OCI-LY7 (cell line): Measurements from ENCODE around the gene GIPC1. TPM values are rescaled to one million over a fixed set of nuclear protein-coding genes. Genes with fewer than 3 reads are reported as not detected.
A peak's percentile ranks its signal among the peaks of the same experiment; 100 is the strongest.

Experiments used
- BruUV-seq: library from RNA; stranded (reverse); fragments of 400-500 nt; replicated peaks from 2 replicates; lab custom pipeline; 2021; lab: Mats Ljungman, UMichigan
- CTCF ChIA-PET: fragments of 300-600 bp; sonication (Branson Sonifier 250); formaldehyde crosslinking; loops from one replicate; lab custom pipeline; 2022; ENCODE audit warnings: antibody characterized with exemption; ENCODE audit not compliant: unreplicated experiment; lab: Charles Lee
- POLR2A ChIA-PET: fragments of 300-600 bp; sonication (Branson Sonifier 250); formaldehyde crosslinking; loops from one replicate; lab custom pipeline; 2022; ENCODE audit warnings: antibody characterized with exemption; lab: Charles Lee
- DNase-seq: peaks from one replicate; pipeline ENCODE4 v3.0.0-alpha.2; 2015; ENCODE audit warnings: low spot score
- H2AFZ ChIP-seq: fragments of 200-600 bp; sonication (generic), shearing (Covaris generic); 2 replicates; pipeline ENCODE4 v1.6.1; 2014; ENCODE audit warnings: mild to moderate bottlenecking, antibody characterized with exemption, low read length, moderate library complexity
- H3K27ac ChIP-seq: fragments of 200-600 bp; sonication (generic); 2 replicates; pipeline ENCODE4 v1.5.1; 2014; ENCODE audit warnings: mixed run types, low read depth, mild to moderate bottlenecking, moderate library complexity, low read length, inconsistent platforms; ENCODE audit not compliant: poor library complexity, severe bottlenecking
- H3K36me3 ChIP-seq: fragments of 200-600 bp; sonication (generic); 2 replicates; pipeline ENCODE4 v1.6.1; 2014; ENCODE audit warnings: mild to moderate bottlenecking, antibody characterized with exemption, low read length, moderate library complexity, mixed read lengths; ENCODE audit not compliant: insufficient read depth
- H3K4me1 ChIP-seq: fragments of 200-600 bp; sonication (generic); 2 replicates; pipeline ENCODE4 v1.5.1; 2014; ENCODE audit warnings: mild to moderate bottlenecking, low read length; ENCODE audit not compliant: insufficient read depth, poor library complexity, severe bottlenecking
- H3K4me2 ChIP-seq: fragments of 200-600 bp; sonication (generic); 2 replicates; pipeline ENCODE4 v1.6.1; 2014; ENCODE audit warnings: mild to moderate bottlenecking, low read length
- H3K4me3 ChIP-seq: fragments of 200-600 bp; sonication (generic); 2 replicates; pipeline ENCODE4 v1.5.1; 2014; ENCODE audit warnings: mild to moderate bottlenecking, low read depth, low read length; ENCODE audit not compliant: poor library complexity, severe bottlenecking
- H3K79me2 ChIP-seq: fragments of 200-600 bp; sonication (generic); 2 replicates; pipeline ENCODE4 v1.6.1; 2016; ENCODE audit warnings: low read depth, mild to moderate bottlenecking, low read length, moderate library complexity, mixed read lengths; ENCODE audit not compliant: insufficient read depth
- H3K9me2 ChIP-seq: fragments of 200-600 bp; sonication (generic); 2 replicates; pipeline ENCODE4 v1.6.1; 2016; ENCODE audit warnings: mild to moderate bottlenecking, low read length, mixed read lengths; ENCODE audit not compliant: insufficient read depth
- H3K9me3 ChIP-seq: fragments of 200-600 bp; sonication (generic); 2 replicates; pipeline ENCODE4 v1.6.1; 2014; ENCODE audit warnings: mild to moderate bottlenecking, mixed run types, low read length, mixed read lengths
- H4K20me1 ChIP-seq: fragments of 200-600 bp; sonication (generic); 2 replicates; pipeline ENCODE4 v1.6.1; 2014; ENCODE audit warnings: mild to moderate bottlenecking, antibody characterized with exemption, low read length, moderate library complexity, mixed read lengths; ENCODE audit not compliant: insufficient read depth
- CTCF ChIP-seq: fragments of 200-600 bp; sonication (generic); conservative IDR thresholded peaks from 2 replicates; pipeline ENCODE4 v1.5.1; 2014; ENCODE audit warnings: mild to moderate bottlenecking, antibody characterized with exemption, low read length, moderate library complexity, mixed read lengths
- EZH2phosphoT487 ChIP-seq: fragments of 200-600 bp; sonication (generic); IDR thresholded peaks from 2 replicates; pipeline ENCODE4 v1.6.1; 2018; ENCODE audit warnings: low read depth, borderline replicate concordance, mild to moderate bottlenecking, mixed run types, antibody characterized with exemption, low read length, moderate library complexity, mixed read lengths
- intact Hi-C: fragments of 100-400 bp; cut with micrococcal nuclease; formaldehyde crosslinking; loops from one replicate; pipeline ENCODE4 v1.10.0; 2022; ENCODE audit not compliant: unreplicated experiment
- total RNA-seq, 2 experiments: library from RNA; depleted of rRNA in 1 of 2; stranded (reverse); fragments of >200 nt in 1 of 2; shearing (Covaris generic) in 1 of 2; gene quantifications; 2 replicates each; pipeline ENCODE4 v1.2.3, GENCODE V29; 2014 to 2022

Gene GIPC1
- total RNA-seq, 2 experiments from 2014 or later, result 18.5 to 38.3 TPM

GRCh38 chr19:14470031-14470876, 25.7 kb downstream of the GIPC1 start:
- H3K4me3 ChIP-seq, result no peak overlapping the region
- H3K9me2 ChIP-seq, result no peaks in the 10 kb centered on the region
- no peaks in the 10 kb centered on the region for H3K9me3 ChIP-seq
- CTCF ChIA-PET, result no interaction called here
- intact Hi-C loops, result no loop called here
- no peaks in the 10 kb centered on the region for H3K4me1 ChIP-seq
- DNase-seq, result no peak
- no peaks in the 10 kb centered on the region for H4K20me1 ChIP-seq
- H3K4me2 ChIP-seq, result no peak overlapping the region
- H3K36me3 ChIP-seq, result peaks cover 60% of the 10 kb centered on the region
- no peak overlapping the region for H3K27ac ChIP-seq
- POLR2A ChIA-PET, result no interaction called here
- no peak overlapping the region for H2AFZ ChIP-seq
- TF ChIP-seq CTCF (no peak), EZH2phosphoT487 (no peak)
- no peaks in the 10 kb centered on the region for H3K79me2 ChIP-seq
- TSS peak; percentile 62 for BruUV-seq

GRCh38 chr19:14467816-14468215, 28.1 kb downstream of the GIPC1 start:
- H3K79me2 ChIP-seq, result no peaks in the 10 kb centered on the region
- peaks cover 82% of the 10 kb centered on the region for H3K36me3 ChIP-seq
- TF ChIP-seq CTCF (no peak), EZH2phosphoT487 (no peak)
- BruUV-seq, result no TSS peak
- H4K20me1 ChIP-seq, result no peaks in the 10 kb centered on the region
- no peak overlapping the region for H3K4me3 ChIP-seq
- H3K9me3 ChIP-seq, result no peaks in the 10 kb centered on the region
- no peaks in the 10 kb centered on the region for H3K9me2 ChIP-seq
- ChIA-PET CTCF (no interaction called here), POLR2A (no interaction called here)
- DNase-seq, result no peak
- H3K4me2 ChIP-seq, result no peak overlapping the region
- no peaks in the 10 kb centered on the region for H3K4me1 ChIP-seq
- H2AFZ ChIP-seq, result no peak overlapping the region
- intact Hi-C loops, result no loop called here
- H3K27ac ChIP-seq, result no peak overlapping the region

- POLR2A ChIA-PET, result no interaction called here
- no TSS peak for BruUV-seq
- Histone ChIP-seq H3K36me3 (peaks cover 85% of the 10 kb centered on the region), H3K4me2 (no peak overlapping the region), H3K79me2 (no peaks in the 10 kb centered on the region), H2AFZ (no peak overlapping the region), H4K20me1 (no peaks in the 10 kb centered on the region), H3K9me3 (no peaks in the 10 kb centered on the region), H3K9me2 (no peaks in the 10 kb centered on the region), H3K4me3 (no peak overlapping the region), H3K4me1 (no peaks in the 10 kb centered on the region), H3K27ac (no peak overlapping the region)
- CTCF ChIA-PET, result no interaction called here
- no peak for DNase-seq
- intact Hi-C loops, result no loop called here
- TF ChIP-seq EZH2phosphoT487 (no peak), CTCF (no peak)
These were observed 28.5 kb downstream of the GIPC1 start for GRCh38 chr19:14467391-14467790.
